Adrenal gland (tissue), 5 donors: Measurements from ENCODE around the gene FOXRED1.

ENCODE experiments used
- POLR2A ChIP-seq, 2 donors: fragments of 450-650 bp; IDR thresholded peaks; one replicate each; pipeline ENCODE4 v1.6.1; 2017; ENCODE audit warnings: antibody characterized with exemption in 2 of 2, mild to moderate bottlenecking in 2 of 2, moderate library complexity in 1 of 2
- TF ChIP-seq, protein P1 (sequence below), 6 experiments: fragments of 450-650 bp in 4 of 6; fragments of 200-600 bp in 2 of 6; sonication (generic) in 1 of 6; IDR thresholded peaks; 1 replicate in 5 of 6; 2 replicates in 1 of 6; pipeline versions ENCODE4 v1.5.1 to v1.8.0; 2016 to 2021; ENCODE audit warnings: antibody characterized with exemption in 6 of 6, mild to moderate bottlenecking in 2 of 6, moderate library complexity in 1 of 6
- donor health status: DM: no; HTN: no; CAD: no.

DNA sequence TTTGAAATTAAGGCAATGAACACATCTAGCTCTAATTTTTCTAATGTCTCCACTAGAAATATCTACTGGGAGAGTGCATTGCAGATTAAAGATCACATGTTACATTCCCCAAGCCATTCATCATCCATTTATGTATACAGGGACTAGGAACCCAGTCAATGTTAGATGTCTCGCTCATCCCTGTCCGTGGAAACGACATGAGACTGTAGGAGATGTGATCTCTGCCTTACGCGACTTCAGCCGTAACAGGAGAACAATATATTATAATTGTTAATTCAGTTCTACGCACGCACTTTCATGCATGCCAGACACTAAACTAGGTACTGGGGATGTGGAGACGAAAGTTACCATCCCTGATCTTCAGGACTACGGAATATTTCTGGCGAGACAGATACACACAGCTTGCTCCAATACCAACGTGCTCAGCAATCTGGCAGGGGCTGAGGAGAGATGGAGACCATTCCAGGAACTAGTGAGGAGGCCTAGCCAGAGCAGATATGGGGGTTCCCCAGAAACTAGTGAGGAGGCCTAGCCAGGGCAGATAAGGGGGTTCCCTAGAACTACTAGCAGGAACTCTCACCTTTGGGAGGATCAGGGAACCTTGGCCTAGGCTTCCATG lies 35.6 kb downstream of the FOXRED1 start:
- TF ChIP-seq, protein P1, sequence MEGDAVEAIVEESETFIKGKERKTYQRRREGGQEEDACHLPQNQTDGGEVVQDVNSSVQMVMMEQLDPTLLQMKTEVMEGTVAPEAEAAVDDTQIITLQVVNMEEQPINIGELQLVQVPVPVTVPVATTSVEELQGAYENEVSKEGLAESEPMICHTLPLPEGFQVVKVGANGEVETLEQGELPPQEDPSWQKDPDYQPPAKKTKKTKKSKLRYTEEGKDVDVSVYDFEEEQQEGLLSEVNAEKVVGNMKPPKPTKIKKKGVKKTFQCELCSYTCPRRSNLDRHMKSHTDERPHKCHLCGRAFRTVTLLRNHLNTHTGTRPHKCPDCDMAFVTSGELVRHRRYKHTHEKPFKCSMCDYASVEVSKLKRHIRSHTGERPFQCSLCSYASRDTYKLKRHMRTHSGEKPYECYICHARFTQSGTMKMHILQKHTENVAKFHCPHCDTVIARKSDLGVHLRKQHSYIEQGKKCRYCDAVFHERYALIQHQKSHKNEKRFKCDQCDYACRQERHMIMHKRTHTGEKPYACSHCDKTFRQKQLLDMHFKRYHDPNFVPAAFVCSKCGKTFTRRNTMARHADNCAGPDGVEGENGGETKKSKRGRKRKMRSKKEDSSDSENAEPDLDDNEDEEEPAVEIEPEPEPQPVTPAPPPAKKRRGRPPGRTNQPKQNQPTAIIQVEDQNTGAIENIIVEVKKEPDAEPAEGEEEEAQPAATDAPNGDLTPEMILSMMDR (IDR thresholded peaks at IDR 0.05) = no peak
- no peak for TF ChIP-seq POLR2A (IDR thresholded peaks at IDR 0.05)
